Tongue (tissue), 2 donors: ENCODE data around the gene FAM163B. TPM values are rescaled to one million over a fixed set of nuclear protein-coding genes. Genes with fewer than 3 reads are reported as not detected.

Experiments used
- DNase-seq: peaks from one replicate; pipeline ENCODE4 v3.0.0-alpha.2; 2015
- total RNA-seq: library from RNA; depleted of rRNA; stranded (reverse); fragments of >200 nt; gene quantifications from one replicate; pipeline ENCODE4 v1.2.3, GENCODE V29; 2014

The FAM163B gene
- total RNA-seq, 1 donor from 2014 or later = not detected

DNA sequence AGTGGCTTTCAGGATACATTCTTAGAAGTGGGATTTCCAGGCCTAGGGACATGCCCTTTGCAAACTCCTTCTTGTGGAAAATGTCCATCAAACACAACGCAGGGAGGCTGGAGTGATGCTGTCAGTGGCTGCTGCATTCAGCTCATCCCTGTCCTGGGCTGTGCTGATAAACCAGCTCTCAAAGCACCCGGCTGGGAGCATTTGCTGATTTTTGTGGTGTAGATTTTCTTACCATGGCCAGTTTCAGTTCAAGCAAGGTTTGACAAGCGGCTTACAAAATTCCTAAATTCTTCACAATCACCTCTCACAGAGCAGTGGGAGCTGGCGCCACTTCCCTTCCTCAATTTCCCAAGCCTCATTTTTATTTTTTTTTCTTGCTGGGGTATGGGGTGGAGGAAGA is 28.2 kb downstream of the FAM163B start:
- no peak for DNase-seq

DNA sequence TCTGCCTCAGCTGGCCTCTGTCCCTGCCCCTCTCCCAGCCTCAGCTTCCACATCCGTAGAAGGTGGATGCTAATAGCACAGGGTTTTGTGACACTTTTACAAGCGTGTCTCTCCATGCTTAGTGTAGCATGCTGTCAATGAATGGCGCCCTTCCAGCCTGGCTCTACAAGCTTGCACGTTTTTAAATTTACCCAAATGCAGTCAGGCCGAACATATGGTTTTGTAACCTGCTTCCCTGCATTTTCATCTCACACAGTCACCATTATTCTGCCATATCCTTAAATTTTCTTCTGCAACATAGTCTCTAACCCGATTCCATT is 28.8 kb downstream of the FAM163B start:
- no peak for DNase-seq

DNA sequence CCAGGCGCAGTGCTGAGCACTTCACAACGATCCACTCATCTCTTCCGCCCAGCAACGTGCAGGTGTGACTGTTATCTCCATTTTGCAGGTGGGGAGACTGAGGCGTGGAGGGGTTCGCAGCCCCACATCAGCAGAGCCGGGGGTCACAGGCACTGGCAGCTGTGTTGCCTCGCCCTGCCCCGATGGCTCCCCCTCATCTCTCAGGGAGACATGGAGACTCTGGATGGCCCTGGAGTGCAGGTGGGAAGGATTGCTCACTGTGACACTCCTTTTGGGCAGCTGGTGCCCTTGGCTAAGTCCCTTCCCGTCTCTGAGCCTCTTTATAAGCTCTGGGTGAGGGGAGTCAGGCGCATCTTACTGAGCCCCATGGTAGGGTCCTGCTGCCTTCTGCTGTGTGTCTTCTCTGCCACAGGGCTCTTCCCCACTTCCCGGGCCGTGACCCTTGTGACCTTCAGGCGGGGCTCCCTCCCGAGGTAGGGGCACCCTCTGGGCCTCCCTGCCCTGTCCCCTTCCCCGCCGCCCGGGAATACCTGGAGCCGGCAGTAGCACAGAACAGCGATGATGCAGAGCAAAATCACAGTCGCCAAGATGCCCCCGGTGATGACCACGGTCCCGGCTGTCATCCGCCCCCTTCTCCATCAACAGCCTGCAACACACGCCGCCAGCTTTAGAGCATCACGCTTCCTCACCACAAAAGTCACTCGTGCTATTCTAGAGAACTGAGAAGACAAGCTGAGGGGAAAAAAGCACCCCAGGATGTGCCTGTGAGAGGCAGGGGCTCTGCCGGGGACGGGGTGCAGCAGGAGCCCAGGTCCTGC is 29.4 kb downstream of the FAM163B start:
- no peak for DNase-seq

DNA sequence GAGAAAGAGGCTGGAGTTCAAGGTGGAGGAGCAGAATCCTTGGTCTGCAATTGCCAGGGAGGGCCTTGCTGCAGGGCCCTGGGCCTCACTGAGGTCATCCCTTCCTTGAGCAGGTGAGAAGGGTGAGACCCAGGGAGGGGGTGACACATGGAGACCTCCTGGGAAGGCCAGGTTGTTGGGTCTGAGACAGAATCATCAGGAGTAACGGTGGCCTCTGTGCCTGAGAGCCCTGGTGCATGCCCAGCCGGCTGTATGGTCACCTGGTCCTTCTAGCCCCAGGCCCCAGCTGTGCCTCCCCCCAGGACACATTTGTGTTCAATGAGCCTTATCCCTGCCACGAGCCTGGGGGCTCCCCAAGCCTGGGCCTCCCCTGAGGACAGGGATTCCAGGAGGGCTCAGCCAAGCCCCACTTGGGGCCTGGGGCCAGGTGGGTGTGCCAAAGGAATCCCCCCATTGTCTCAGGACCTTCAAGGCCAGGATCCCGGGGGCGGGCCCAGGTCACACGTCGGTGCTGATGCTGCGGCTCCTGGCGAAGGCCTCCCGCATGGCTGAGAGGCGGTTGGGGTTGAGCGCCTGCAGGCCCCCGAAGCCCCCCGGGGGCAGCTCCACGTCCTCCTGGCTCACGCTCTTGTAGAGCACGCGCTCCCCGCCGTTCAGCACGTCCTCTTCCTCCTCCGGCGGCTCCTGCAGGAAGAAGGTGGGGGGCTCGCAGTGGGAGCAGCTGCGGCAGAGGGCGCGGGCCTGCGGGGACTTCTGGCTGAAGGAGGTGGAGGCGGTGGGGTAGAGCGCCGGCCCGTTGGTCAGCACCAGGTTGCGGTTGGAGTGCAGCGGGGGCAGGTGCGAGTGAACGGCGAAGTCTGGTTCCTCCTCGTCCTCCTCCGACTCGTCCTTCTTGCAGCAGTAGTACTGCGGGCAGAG is 30.4 kb downstream of the FAM163B start:
- no peak for DNase-seq

DNA sequence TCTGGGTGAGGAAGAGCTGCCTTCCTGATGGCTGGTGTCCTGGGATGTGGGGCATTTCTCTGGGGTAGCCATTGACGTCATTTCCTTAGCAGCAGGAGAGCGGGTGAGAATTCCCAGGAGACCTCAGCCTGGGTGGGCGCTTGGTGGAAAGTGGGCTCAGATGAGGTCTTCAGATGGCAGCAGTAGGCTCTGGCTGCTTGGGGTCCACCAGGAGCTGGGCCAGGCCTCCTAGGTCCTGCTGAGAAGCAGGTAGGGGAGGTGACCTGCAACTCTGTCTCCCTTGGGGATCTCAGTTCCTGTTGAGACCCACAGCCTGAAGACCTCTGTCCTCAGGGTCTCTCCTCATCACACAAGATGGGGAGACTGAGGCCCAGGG is 31.5 kb downstream of the FAM163B start:
- no peak for DNase-seq

DNA sequence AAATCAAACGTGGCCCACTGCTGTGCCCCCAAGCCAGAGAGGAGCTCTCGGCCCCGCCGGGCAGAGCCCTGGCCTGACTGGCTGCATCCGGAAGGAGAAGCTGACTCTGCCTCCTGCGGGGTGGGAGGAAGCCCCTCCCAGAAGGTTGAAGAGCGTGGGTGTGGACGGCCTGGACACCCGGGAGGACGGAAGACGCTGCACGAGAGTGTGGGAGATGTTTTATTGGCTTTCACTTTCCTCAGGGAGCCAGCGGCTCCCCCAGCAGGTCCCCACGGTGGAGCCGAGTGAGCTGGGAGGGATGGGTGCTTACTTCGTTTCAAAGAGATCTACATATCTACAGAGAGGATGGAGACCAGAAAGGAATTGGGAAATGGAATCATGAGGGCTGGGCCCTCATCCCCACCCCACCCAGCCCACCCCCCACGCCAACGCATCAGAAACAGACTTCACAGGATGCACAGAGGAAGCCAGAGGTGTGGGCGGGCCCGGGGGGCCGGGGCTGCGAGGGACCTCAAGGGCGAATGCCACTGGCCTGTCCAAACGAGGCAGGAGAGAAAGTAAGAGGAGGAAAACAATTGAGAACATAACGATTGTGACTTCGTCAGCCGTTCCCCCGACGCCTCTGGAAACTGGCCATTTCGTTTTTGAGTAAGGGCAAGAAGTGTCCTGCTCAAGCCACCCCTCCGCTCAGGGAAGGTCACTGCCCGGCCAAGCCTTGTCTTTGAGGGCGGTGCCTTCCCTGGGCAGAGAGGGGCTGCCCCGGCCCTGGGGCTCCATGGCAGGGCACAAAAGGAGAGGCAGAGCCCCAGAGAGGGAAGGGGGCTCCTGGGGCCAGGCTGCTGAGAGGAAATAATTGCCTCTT is 32.1 kb downstream of the FAM163B start:
- no peak for DNase-seq

DNA sequence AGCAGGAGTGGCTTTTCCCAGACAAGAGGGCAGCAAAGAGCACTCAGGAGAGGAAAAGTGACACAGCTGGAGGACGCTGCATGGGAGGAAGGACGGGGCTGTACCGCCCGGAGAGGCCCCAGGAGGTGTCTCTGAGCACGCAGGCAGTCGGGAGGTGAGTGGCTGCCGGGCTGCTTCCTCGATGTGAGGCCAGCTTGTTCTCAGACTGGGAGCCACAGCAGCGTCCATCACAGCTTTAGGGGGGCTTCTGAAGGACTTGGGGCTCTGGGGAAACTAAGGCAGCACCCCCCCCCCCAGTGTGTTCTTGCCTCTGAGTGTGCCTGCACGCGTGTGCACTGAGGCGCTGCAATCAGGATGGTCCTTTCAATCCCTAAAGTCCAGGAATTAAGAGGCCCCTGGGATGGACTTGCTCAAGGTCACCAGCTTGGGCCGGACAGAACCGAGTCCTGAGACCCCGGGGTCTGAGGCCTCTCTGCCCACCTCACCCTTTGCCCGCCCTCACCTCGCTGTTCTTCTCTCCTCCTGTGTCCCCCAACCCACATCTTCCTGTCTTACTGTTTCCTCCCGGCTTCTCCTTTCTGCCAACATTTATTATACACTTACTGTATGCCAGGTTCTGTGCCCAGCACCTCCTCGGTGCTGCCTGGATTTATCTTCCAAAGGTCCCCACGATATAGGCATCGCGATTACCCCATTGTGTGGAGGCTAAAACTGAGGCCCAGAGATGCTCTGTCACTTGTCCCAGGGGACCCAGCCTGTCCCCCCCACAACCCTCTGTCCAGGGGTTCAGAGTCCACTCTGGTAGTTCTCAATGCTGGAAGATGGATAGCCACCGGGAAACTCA is 32.9 kb downstream of the FAM163B start:
- DNase-seq = no peak

DNA sequence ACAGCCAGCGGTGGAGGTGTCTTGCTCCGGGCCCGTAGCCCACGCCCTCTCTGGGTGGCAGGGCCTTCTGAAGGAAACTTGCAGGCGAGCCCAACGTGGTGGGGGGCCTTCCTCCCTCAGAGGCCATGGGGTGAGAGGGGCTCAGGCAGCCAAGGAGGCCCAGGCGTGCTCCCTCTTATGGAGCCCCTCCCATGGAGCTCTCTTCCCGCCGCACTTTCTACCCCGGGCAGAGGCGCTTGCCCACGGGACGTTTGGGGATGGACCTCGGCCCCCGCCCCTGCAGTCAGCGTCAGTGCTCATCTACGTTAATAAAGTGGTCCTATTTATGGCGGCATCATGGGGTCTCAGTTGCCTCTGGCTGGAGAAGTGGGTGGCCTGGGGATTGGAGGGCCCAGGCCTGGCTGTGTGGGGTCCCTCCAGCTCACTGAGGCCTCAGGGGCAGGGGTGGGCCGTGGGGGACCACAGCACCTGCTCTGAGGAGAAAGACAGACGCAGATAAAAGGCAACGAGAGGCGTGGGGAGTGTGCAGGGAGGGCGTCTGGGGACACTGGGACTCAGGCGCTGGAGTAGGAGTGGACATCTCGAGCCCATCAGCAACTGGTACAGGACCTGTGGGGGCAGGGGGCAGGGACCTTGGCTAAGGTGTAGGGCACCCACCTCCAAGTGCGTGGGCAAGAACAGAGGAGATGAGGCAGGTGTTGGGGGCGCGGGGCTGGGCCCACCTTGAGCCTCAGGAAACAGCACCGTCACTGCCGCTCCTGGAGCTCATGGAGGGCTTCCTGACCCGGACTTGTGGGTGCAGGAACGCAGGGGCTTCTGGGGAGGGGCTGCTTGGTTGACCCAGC is 33.8 kb downstream of the FAM163B start:
- no peak for DNase-seq

DNA sequence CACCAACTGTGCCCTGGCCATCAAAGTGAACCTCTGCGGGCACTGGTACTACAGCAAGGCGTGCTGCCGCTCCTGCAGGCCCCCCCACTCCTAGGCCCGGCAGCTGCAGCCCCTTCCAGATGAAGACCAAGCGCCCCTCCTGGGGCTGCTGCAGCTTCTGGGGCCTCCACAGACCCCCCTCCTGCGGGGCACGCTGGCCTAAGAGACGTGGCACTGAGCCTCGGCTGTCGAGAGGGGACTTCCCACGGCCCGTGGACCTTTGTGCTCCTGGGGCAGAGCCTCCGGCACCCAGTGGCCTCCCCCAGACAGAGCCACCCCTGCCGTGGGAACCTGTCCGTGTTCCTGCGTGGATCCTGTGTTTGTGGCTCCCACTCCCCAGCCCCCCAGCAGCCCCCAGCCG is 34.4 kb downstream of the FAM163B start:
- peak; percentile 63 for DNase-seq

DNA sequence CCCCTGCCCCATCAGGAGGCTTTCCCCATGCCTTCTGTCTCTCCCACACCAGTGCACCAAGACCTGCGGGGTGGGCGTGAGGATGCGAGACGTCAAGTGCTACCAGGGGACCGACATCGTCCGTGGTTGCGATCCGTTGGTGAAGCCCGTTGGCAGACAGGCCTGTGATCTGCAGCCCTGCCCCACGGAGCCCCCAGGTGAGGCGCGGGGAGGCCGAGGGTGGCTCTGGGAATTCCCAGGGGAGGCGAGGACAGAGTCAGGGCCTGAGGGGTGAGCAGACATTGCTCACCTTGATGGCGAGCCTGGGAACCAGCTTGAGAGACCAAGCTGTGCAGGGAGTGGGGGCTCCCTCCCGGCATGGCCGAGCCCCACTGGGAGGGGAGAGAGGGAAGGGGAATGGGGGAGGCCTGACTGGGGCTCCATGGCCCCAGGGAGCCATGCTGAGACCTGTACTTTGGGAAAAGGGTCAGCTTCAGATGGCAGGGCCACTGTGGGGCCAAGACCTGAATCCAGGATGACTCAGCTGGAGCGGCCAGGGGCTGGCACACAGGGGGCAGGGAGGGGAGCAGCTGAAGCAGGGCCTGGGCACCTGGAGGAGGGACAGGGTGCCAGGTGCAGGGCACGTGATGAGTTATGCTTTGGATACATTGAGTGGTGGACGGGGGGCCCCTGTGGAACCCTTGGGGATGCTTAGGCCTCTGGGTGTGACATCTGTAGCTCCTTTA is 35.2 kb downstream of the FAM163B start:
- no peak for DNase-seq

DNA sequence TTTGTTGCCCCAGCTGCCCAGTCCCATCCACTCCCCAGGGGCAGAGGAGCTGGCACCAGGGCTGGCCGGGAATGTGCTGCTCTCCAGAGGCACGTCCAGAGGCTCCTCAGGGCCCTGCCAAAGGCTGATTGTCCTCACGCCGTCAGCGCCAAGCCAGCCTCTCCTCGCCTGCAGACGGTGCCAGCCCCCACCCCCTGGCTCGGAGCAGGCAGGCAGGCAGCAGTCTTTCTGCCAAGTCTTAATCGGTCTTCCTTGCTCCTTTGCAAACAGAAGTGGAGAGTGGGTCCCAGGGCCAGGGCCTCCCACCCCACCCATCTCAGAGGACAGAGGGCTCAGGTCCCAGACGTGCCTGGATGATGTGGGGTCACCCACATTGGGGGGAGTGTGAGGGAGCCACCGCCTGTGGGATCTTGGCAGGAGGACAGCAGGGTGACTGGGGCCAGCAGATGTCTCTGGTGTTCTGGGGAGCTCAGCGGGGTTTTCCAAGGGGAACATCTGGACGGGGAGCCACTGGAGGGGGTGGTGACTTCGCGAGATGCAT is 36.3 kb downstream of the FAM163B start:
- DNase-seq = peak; percentile 87

DNA sequence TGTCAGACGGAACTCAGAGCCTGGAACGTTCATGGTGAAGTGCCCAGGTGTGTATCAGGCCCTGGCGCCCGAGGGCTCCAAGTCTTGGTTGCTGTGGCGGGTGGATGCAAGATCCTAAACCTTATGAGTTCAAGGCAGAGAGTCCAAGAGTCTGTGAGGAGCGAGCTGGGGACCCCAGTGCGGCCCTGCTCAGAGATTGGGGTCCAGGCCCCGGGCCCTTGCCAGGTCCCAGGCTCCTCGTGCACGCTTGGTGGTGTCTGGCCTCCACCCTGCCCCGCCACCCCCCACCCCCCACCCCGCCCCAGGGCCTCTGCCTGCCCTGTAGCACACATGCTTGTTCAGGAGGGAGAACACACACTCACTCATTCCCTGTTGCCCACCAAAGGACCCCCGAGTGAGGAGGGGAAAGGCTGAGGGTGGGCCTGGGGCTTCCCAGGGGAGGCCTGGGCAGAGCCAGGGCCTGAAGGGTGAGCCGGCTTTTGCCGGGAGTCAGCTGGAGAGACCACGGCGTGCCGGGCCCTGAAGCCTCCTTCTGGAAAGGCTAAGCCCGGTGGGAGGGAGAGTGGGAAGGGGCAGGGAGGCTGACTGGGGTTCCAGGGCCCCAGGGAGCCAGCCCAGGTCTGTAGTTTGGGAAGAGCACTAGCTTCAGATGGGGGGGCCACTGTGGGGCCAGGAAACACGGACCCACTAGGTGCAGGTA is 37.1 kb downstream of the FAM163B start:
- no peak for DNase-seq

DNA sequence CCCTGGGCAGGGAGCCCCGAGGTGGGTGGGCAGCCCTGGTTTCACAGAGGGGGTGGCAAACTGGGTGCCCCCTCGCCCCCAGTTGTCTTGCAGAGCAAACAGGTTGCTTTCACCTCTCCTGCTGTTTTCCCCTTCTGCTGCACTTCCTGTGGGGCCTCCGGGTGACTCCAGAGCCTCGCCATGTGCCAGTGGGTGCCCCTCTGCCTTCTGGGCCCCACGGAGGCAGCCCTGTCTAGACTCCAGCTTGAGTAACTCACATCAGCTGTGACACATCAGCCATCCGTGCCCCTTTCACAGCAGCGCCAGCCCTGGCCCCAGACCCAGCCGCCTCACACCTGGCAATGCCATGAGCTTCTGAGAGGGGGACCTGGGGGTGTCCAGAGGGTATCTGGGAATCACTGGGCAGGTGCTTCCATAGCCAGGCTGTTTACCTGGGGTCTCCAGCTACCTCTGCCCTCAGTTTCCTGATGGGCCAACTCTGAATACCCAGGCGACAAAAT is 37.7 kb downstream of the FAM163B start:
- DNase-seq = no peak

DNA sequence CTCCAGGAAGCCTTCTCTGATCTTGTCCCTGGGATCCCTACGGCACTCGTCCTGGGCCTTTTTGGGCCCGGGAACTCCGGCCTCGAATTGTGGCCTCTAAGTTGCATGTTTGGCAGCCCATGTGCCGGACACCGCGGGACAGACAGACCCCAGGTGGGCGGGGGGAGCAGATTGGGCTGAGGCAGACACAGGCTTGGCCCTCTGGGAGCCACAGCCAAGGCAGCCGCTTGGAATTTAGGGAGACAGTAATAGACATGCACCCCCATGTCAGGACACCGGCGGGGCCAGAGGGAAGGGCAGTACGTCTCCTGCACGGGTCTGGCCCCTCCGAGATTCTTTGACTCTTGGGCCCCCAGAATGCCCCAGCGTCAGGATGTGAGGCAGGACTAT is 38.5 kb downstream of the FAM163B start:
- DNase-seq = no peak

DNA sequence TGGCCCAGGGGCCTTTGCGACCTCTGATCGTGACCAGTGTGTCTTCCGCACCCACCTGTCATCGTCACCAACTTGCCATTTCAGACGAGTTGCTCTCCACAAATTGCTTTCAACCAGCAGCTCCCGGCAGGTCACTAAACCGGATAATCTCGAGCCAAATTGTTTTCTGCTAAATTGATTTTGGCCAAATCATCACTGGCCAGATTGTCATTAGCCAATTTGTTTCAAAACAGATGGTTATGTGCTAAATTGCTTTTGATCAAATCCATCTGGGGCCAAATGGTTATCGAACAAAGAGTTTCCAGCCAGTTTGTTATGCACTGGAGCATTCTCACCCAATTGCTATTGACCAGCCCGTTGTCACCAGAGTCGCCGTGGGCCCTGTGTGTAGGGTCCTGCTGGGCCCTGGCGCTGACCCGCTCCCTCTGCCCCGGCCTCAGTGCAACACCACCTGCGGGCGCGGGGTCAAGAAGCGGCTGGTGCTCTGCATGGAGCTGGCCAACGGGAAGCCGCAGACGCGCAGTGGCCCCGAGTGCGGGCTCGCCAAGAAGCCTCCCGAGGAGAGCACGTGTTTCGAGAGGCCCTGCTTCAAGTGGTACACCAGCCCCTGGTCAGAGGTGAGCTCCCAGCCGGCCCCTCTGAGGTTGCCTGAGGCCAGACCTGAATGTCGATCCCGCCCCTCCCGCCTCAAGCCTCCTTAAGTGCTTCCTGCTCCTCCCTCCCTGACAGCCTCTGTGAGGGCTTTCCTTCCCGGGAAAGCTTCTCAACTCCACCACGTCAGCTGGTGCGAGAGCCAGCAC is 39.1 kb downstream of the FAM163B start:
- DNase-seq = no peak

DNA sequence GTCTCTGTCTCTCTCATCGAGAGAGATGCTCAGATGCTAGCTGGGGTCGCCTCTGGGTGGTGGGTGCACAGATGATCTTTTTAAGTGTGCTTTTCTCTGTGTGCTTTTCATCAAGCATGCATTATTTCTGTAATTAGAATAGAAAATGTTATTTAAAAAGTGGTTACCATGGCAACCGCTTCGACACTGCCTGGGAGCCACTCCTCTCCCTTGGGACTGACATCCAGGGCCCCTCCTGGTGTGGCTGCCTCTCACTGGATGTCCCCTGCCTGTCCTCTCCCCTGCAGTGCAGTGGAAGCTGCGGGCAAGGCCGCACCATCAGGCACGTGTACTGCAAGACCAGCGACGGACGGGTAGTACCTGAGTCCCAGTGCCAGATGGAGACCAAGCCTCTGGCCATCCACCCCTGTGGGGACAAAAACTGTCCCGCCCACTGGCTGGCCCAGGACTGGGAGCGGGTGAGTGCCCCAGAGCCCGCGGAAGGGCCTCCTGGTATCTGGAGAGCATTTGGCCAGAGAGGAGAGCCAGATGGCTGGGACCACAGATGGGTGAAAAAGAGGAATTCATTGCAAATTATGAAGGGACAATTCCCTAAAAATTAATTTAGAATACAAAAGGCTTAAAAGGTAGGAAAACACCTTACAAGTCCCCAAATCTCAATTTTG is 39.9 kb downstream of the FAM163B start:
- DNase-seq = no peak

DNA sequence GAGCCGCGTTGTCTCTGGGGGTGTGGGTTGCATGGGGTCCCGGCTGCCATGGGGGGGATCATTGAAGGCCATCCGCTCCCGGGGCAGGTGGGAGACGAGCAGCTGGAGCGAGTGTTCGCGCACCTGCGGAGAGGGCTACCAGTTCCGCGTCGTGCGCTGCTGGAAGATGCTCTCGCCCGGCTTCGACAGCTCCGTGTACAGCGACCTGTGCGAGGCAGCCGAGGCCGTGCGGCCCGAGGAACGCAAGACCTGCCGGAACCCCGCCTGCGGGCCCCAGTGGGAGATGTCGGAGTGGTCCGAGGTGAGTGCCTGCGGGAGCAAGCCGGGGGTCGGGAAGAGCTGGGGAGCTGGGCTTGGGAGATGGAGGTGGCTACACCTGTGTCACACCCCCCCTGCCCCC is 41.0 kb downstream of the FAM163B start:
- DNase-seq = no peak
